Colonic mucosa (tissue), 4 donors: ENCODE results near the gene TSPAN31. TPM values are rescaled to one million over a fixed set of nuclear protein-coding genes. Genes with fewer than 3 reads are reported as not detected.
A peak's percentile ranks its signal among the peaks of the same experiment; 100 is the strongest.

Experiments
- DNase-seq: peaks from one replicate; pipeline ENCODE4 v3.0.0-alpha.2; 2020
- H3K27ac ChIP-seq: fragments of 200-600 bp; one replicate; pipeline ENCODE4 v1.8.0; 2021
- H3K27me3 ChIP-seq: fragments of 200-600 bp; one replicate; pipeline ENCODE4 v1.8.0; 2021
- H3K36me3 ChIP-seq: fragments of 200-600 bp; one replicate; pipeline ENCODE4 v1.8.0; 2021
- H3K4me1 ChIP-seq: fragments of 200-600 bp; one replicate; pipeline ENCODE4 v1.8.0; 2021; ENCODE audit warnings: mild to moderate bottlenecking
- H3K4me3 ChIP-seq: fragments of 200-600 bp; one replicate; pipeline ENCODE4 v1.8.0; 2021
- H3K9ac ChIP-seq, 2 donors: one replicate each; pipeline ENCODE4 v1.7.0; 2013; ENCODE audit warnings: control low read depth in 2 of 2, low read depth in 2 of 2, low read length in 2 of 2
- H3K9me3 ChIP-seq: fragments of 200-600 bp; one replicate; pipeline ENCODE4 v1.8.0; 2021
- CTCF ChIP-seq: fragments of 200-600 bp; IDR thresholded peaks from one replicate; pipeline ENCODE4 v1.8.0; 2022; ENCODE audit warnings: antibody characterized with exemption, mild to moderate bottlenecking
- intact Hi-C: fragments of 100-400 bp; cut with DNase I; formaldehyde crosslinking; loops from one replicate; pipeline ENCODE4 v1.14.1; 2022
- total RNA-seq, 2 donors: library from RNA; stranded (reverse); fragmentation: NEBNext Ultra II Directional in 1 of 2; extraction: Animal tissue kit (Norgen Biotek cat#: 25700) in 1 of 2; gene quantifications; one replicate each; pipeline ENCODE4 v1.2.1, GENCODE V29; 2021
- donor health status: healthy.
- donor health status: DM: no; HTN: no; CAD: no.
- donor health status: DM: no; HTN: no; CAD: no.

TSPAN31 gene
- total RNA-seq, 2 donors from 2014 or later, result 19.3 to 32.3 TPM

- Histone ChIP-seq H3K4me3 (peak overlapping the region; percentile 59), H3K27me3 (no peaks in the 10 kb centered on the region), H3K36me3 (no peaks in the 10 kb centered on the region), H3K27ac (no peak overlapping the region), H3K4me1 (no peaks in the 10 kb centered on the region), H3K9ac (peak overlapping the region in 1 of 2 donors; percentile 70), H3K9me3 (no peaks in the 10 kb centered on the region)
- TF ChIP-seq CTCF, result peak; percentile 70
- DNase-seq, result peak; percentile 65
- intact Hi-C loops, result no loop called here
These were observed 11.8 kb downstream of the TSPAN31 start for GRCh38 chr12:57756406-57757341.

GRCh38 chr12:57757771-57758170 is 12.9 kb downstream of the TSPAN31 start:
- H3K9ac ChIP-seq, result no peak overlapping the region
- H3K27ac ChIP-seq, result no peak overlapping the region
- no peaks in the 10 kb centered on the region for H3K4me1 ChIP-seq
- H3K36me3 ChIP-seq, result no peaks in the 10 kb centered on the region
- DNase-seq, result no peak
- no peak for TF ChIP-seq CTCF
- H3K9me3 ChIP-seq, result no peaks in the 10 kb centered on the region
- no peaks in the 10 kb centered on the region for H3K27me3 ChIP-seq
- H3K4me3 ChIP-seq, result no peak overlapping the region
- intact Hi-C loops, result no loop called here

- DNase-seq, result no peak
- Histone ChIP-seq H3K9ac (no peak overlapping the region), H3K27me3 (no peaks in the 10 kb centered on the region), H3K9me3 (no peaks in the 10 kb centered on the region), H3K36me3 (no peaks in the 10 kb centered on the region), H3K4me3 (no peak overlapping the region), H3K27ac (no peak overlapping the region), H3K4me1 (no peaks in the 10 kb centered on the region)
- no peak for TF ChIP-seq CTCF
- intact Hi-C loops, result no loop called here
These were observed 13.9 kb downstream of the TSPAN31 start for GRCh38 chr12:57758552-57759359.

GRCh38 chr12:57759360-57759980 is 14.6 kb downstream of the TSPAN31 start:
- Histone ChIP-seq H3K36me3 (no peaks in the 10 kb centered on the region), H3K9ac (no peak overlapping the region), H3K4me3 (no peak overlapping the region), H3K27ac (no peak overlapping the region), H3K27me3 (no peaks in the 10 kb centered on the region), H3K9me3 (no peaks in the 10 kb centered on the region), H3K4me1 (no peaks in the 10 kb centered on the region)
- no peak for DNase-seq
- peak; percentile 43 for TF ChIP-seq CTCF
- intact Hi-C loops, result no loop called here

- Histone ChIP-seq H3K27me3 (peaks cover 9% of the 10 kb centered on the region), H3K9me3 (no peaks in the 10 kb centered on the region), H3K4me3 (no peak overlapping the region), H3K9ac (no peak overlapping the region), H3K4me1 (peaks cover 2% of the 10 kb centered on the region), H3K27ac (no peak overlapping the region), H3K36me3 (no peaks in the 10 kb centered on the region)
- intact Hi-C loops, result no loop called here
- no peak for TF ChIP-seq CTCF
- no peak for DNase-seq
These were observed 15.6 kb downstream of the TSPAN31 start for GRCh38 chr12:57760347-57760982.
